Mesendoderm (in vitro differentiated cells): ENCODE results near the gene CDH23.

Experiments used
- DNase-seq: peaks from one replicate; pipeline ENCODE4 v3.0.0; 2013
- H2AK5ac ChIP-seq: 2 replicates; pipeline ENCODE4 v1.6.1; 2013; ENCODE audit warnings: low read length, inconsistent platforms
- H2BK120ac ChIP-seq: 2 replicates; pipeline ENCODE4 v1.6.1; 2013; ENCODE audit warnings: low read depth, mild to moderate bottlenecking, low read length, moderate library complexity, mixed read lengths
- H2BK15ac ChIP-seq: replicated peaks from 2 replicates; pipeline ENCODE4 v1.6.1; 2013; ENCODE audit warnings: low read depth, mild to moderate bottlenecking, moderate library complexity
- H2BK5ac ChIP-seq: 2 replicates; pipeline ENCODE4 v1.6.1; 2013; ENCODE audit warnings: low read length, inconsistent platforms
- H3K18ac ChIP-seq: 2 replicates; pipeline ENCODE4 v1.6.1; 2013; ENCODE audit warnings: mild to moderate bottlenecking, low read length, mixed read lengths
- H3K23ac ChIP-seq: one replicate; pipeline ENCODE4 v1.6.1; 2013; ENCODE audit warnings: low read length
- H3K27ac ChIP-seq: 2 replicates; pipeline ENCODE4 v1.5.1; 2013; ENCODE audit warnings: low read depth, mild to moderate bottlenecking, inconsistent platforms, low read length, moderate library complexity
- H3K27me3 ChIP-seq: 2 replicates; pipeline ENCODE4 v1.6.1; 2013; ENCODE audit warnings: low read length, control low read depth, mild to moderate bottlenecking, inconsistent platforms; ENCODE audit not compliant: insufficient read depth, poor library complexity
- H3K36me3 ChIP-seq: 2 replicates; pipeline ENCODE4 v1.6.1; 2013; ENCODE audit warnings: low read length, inconsistent platforms; ENCODE audit not compliant: control insufficient read depth, insufficient read depth
- H3K4ac ChIP-seq: one replicate; pipeline ENCODE4 v1.6.1; 2013; ENCODE audit warnings: low read depth, mild to moderate bottlenecking, low read length, moderate library complexity
- H3K4me1 ChIP-seq: 2 replicates; pipeline ENCODE4 v1.6.1; 2013; ENCODE audit warnings: low read depth, low read length, inconsistent platforms; ENCODE audit not compliant: control insufficient read depth
- H3K4me2 ChIP-seq: 2 replicates; pipeline ENCODE4 v1.6.1; 2013; ENCODE audit warnings: low read length
- H3K4me3 ChIP-seq: 2 replicates; pipeline ENCODE4 v1.5.1; 2013; ENCODE audit warnings: mild to moderate bottlenecking, low read length
- H3K56ac ChIP-seq: one replicate; pipeline ENCODE4 v1.6.1; 2013; ENCODE audit warnings: low read length
- H3K79me1 ChIP-seq: 2 replicates; pipeline ENCODE4 v1.6.1; 2013; ENCODE audit warnings: low read length, inconsistent platforms
- H3K79me2 ChIP-seq: 2 replicates; pipeline ENCODE4 v1.6.1; 2013; ENCODE audit warnings: mild to moderate bottlenecking, low read length; ENCODE audit not compliant: control insufficient read depth, insufficient read depth
- H3K9ac ChIP-seq: 2 replicates; pipeline ENCODE4 v1.6.1; 2013; ENCODE audit warnings: low read length, inconsistent platforms
- H4K5ac ChIP-seq: one replicate; pipeline ENCODE4 v1.6.1; 2013; ENCODE audit warnings: low read length
- H4K8ac ChIP-seq: one replicate; pipeline ENCODE4 v1.6.1; 2013; ENCODE audit warnings: low read depth, mild to moderate bottlenecking, control low read depth, low read length, moderate library complexity
- WGBS: extraction: QIAGEN DNeasy Blood & Tissue Kit; methylation state at CpG from one replicate; pipeline ENCODE4 v1.1.7; 2013; ENCODE audit warnings: low lambda C conversion rate, missing lambda C conversion rate; ENCODE audit not compliant: insufficient coverage; ENCODE audit errors: extremely low coverage; 5-methylcytosine and 5-hydroxymethylcytosine counted together

CDH23 gene

DNA sequence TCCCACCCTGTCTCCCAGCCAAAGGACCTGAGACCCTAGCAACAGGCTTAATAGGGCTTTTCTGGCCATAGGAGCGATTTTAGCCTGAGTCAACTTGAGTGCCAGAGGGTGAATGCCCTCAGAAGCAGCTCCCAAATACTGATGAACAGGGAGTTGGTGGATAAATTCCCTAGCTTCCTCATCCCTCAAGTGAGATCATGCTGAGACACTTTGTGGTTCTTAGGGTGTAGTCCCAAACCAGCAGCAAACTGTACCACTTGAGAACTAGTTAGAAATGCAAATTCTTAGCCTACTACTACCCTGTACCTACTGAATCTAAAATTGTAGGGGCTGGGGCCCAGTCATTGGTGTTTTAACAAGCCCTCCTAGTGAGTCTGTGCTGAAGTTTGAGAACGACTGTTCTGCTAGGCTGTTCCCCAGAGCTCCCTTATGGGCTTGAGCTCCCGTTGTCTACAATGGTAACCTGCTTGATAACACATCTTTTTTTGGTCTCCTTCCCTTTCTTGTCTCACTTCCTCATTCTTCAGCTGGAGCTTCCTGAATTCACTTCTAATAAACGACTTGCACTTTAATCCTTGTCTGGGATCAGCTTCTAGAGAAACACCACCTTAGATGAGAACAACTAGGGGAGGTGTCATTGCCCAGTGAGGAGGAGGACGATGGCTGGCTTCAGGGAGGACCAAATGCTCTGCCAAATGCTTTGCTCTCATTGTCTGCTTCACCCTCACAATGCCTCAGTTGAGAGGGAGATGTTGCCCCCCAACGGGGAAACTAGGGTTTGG, 18.2 kb upstream of the CDH23 start:
- no peak overlapping the region for H3K4me2 ChIP-seq
- no peaks in the 10 kb centered on the region for H3K36me3 ChIP-seq
- H3K23ac ChIP-seq, result no peak overlapping the region
- no peak overlapping the region for H2BK5ac ChIP-seq
- no peak overlapping the region for H3K9ac ChIP-seq
- H3K4me3 ChIP-seq, result no peak overlapping the region
- H3K27ac ChIP-seq, result no peak overlapping the region
- no peaks in the 10 kb centered on the region for H3K27me3 ChIP-seq
- no peak overlapping the region for H2BK120ac ChIP-seq
- H3K79me2 ChIP-seq, result no peaks in the 10 kb centered on the region
- no peak overlapping the region for H3K18ac ChIP-seq
- no peak overlapping the region for H4K5ac ChIP-seq
- H3K56ac ChIP-seq, result no peak overlapping the region
- H3K79me1 ChIP-seq, result no peaks in the 10 kb centered on the region
- no peak for DNase-seq
- no peak overlapping the region for H2AK5ac ChIP-seq
- no peak overlapping the region for H4K8ac ChIP-seq
- H2BK15ac ChIP-seq, result no peak overlapping the region
- H3K4me1 ChIP-seq, result no peaks in the 10 kb centered on the region
- no CpG with 5 or more reads among the region's 6 CpGs for WGBS
- H3K4ac ChIP-seq, result no peak overlapping the region

GRCh38 chr10:71379118-71379766, 17.5 kb upstream of the CDH23 start:
- H3K4ac ChIP-seq, result no peak overlapping the region
- no peak overlapping the region for H3K23ac ChIP-seq
- H4K5ac ChIP-seq, result no peak overlapping the region
- H3K4me3 ChIP-seq, result no peak overlapping the region
- no peak overlapping the region for H3K4me2 ChIP-seq
- H3K27me3 ChIP-seq, result no peaks in the 10 kb centered on the region
- H3K18ac ChIP-seq, result no peak overlapping the region
- no peak overlapping the region for H2BK15ac ChIP-seq
- H3K27ac ChIP-seq, result no peak overlapping the region
- H2AK5ac ChIP-seq, result no peak overlapping the region
- no peaks in the 10 kb centered on the region for H3K36me3 ChIP-seq
- H3K79me1 ChIP-seq, result no peaks in the 10 kb centered on the region
- H3K56ac ChIP-seq, result no peak overlapping the region
- H2BK120ac ChIP-seq, result no peak overlapping the region
- H3K9ac ChIP-seq, result no peak overlapping the region
- H2BK5ac ChIP-seq, result no peak overlapping the region
- WGBS, result no CpG with 5 or more reads among the region's 3 CpGs
- no peaks in the 10 kb centered on the region for H3K4me1 ChIP-seq
- DNase-seq, result no peak
- H4K8ac ChIP-seq, result no peak overlapping the region
- H3K79me2 ChIP-seq, result no peaks in the 10 kb centered on the region

DNA sequence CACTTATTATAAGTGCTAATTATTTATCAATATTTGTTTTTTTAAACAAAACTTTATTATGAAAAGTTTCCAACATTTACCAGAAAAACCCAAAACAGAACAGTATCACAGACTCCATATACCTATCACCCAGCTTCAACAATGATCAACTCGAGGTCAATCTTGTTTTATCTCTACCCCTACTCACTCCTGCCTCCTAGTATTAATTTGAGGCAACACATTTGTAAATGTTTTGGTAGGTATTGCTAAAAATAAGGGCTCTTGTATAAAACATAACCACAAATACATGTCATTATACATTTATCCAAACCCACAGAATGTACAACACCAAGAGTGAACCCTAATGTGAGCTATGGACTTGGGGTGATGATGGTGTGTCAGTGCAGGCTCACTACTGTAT, 15.9 kb upstream of the CDH23 start:
- Histone ChIP-seq H3K9ac (no peak overlapping the region), H3K79me2 (no peaks in the 10 kb centered on the region), H2BK5ac (no peak overlapping the region), H3K56ac (no peak overlapping the region), H4K8ac (no peak overlapping the region), H3K27ac (no peak overlapping the region), H2AK5ac (no peak overlapping the region), H3K23ac (no peak overlapping the region), H3K4me3 (no peak overlapping the region), H3K36me3 (no peaks in the 10 kb centered on the region), H2BK15ac (no peak overlapping the region), H3K18ac (no peak overlapping the region), H3K4me2 (no peak overlapping the region), H4K5ac (no peak overlapping the region), H3K27me3 (no peaks in the 10 kb centered on the region), H2BK120ac (no peak overlapping the region), H3K79me1 (no peaks in the 10 kb centered on the region), H3K4ac (no peak overlapping the region), H3K4me1 (no peaks in the 10 kb centered on the region)
- WGBS, result no CpG with 5 or more reads among the region's 1 CpG
- DNase-seq, result no peak

- Histone ChIP-seq H3K4me3 (no peak overlapping the region), H2BK15ac (no peak overlapping the region), H3K4ac (no peak overlapping the region), H4K5ac (no peak overlapping the region), H3K27me3 (no peaks in the 10 kb centered on the region), H3K27ac (no peak overlapping the region), H3K79me2 (no peaks in the 10 kb centered on the region), H3K9ac (no peak overlapping the region), H3K18ac (no peak overlapping the region), H3K36me3 (no peaks in the 10 kb centered on the region), H2BK5ac (no peak overlapping the region), H4K8ac (no peak overlapping the region), H3K23ac (no peak overlapping the region), H3K56ac (no peak overlapping the region), H3K4me1 (no peaks in the 10 kb centered on the region), H3K4me2 (no peak overlapping the region), H3K79me1 (no peaks in the 10 kb centered on the region), H2AK5ac (no peak overlapping the region), H2BK120ac (no peak overlapping the region)
- WGBS, result no CpG with 5 or more reads among the region's 3 CpGs
- DNase-seq, result no peak
These were observed 15.1 kb upstream of the CDH23 start for GRCh38 chr10:71381611-71382010.

DNA sequence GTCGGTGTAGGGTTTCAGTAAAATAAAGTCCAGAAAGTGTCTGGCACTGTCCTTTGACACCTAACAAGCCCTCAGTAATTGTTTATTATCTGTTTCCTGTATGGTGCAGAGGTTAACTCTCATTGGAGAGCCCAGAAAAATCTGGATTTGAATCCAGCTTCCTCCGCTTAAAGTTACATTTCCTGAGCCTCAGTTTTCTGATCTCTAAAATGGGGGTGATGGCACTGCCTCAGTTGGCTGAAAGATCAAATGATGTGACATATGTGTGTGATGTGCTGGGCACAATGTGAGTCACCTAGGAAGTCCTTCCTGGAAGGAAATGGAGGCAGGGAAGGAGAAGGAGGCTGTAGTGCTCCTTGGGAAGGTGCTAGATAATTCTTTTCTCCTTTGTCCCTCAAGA, 14.7 kb upstream of the CDH23 start:
- no peak overlapping the region for H3K23ac ChIP-seq
- H3K36me3 ChIP-seq, result no peaks in the 10 kb centered on the region
- no peak overlapping the region for H4K5ac ChIP-seq
- no peaks in the 10 kb centered on the region for H3K79me2 ChIP-seq
- H3K9ac ChIP-seq, result no peak overlapping the region
- no peak overlapping the region for H3K18ac ChIP-seq
- DNase-seq, result no peak
- no peaks in the 10 kb centered on the region for H3K79me1 ChIP-seq
- no peak overlapping the region for H2BK15ac ChIP-seq
- H3K4me2 ChIP-seq, result no peak overlapping the region
- H2BK120ac ChIP-seq, result no peak overlapping the region
- H3K56ac ChIP-seq, result no peak overlapping the region
- H3K27me3 ChIP-seq, result no peaks in the 10 kb centered on the region
- H3K4ac ChIP-seq, result no peak overlapping the region
- H3K27ac ChIP-seq, result no peak overlapping the region
- no peak overlapping the region for H2BK5ac ChIP-seq
- no CpG with 5 or more reads among the region's 2 CpGs for WGBS
- no peak overlapping the region for H3K4me3 ChIP-seq
- H3K4me1 ChIP-seq, result no peaks in the 10 kb centered on the region
- no peak overlapping the region for H2AK5ac ChIP-seq
- no peak overlapping the region for H4K8ac ChIP-seq
